ENCODE data around the gene RBM10. TPM values are rescaled to one million over a fixed set of nuclear protein-coding genes. Genes with fewer than 3 reads are reported as not detected.

RBM10 gene
- total and polyA plus RNA-seq, 2 of the 13 experiments (the other 11 are each of a cell fraction or from before 2014, with no cell fraction given), result 15.9 to 43.1 TPM

DNA sequence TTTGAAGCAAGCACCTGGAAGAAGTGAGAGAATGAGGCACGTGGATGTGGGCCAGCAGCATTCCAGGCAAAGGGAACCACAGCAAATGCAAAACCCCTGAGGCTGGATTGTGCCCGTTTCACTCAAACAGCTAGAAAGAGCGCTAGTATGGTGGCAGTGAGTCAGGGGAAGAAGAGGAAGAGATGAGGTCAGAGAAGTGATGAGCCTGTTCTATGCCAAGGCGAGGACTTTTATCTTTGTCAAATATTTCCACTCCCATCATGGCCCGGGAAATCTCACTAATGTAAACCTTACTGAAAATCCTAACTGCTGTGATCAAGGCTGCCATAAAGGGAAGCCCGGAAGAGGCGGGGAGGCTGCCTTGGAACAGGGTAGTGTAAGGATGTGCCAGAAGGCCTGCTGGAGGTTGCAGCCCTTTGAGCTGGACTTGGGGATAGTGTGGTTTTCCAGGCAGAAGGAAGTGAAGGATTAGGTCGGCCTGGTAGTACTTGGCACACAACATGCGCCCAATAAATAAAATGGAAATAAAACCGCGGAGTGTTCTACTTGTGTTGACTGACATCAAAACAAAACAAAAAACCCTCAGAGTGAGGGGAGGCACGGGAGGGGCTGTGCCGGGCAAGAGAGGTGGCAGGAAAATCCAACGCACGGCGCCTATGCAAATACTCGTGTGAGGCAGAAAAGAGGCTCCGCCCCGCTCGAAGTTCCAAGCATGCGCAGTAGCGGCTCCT is 72.3 kb downstream of the RBM10 start (continued):
- no peak for TF ChIP-seq ZFP90 (CRISPR knock-in tag; IDR thresholded peaks at IDR 0.05; ENCODE audit: borderline replicate concordance)

DNA sequence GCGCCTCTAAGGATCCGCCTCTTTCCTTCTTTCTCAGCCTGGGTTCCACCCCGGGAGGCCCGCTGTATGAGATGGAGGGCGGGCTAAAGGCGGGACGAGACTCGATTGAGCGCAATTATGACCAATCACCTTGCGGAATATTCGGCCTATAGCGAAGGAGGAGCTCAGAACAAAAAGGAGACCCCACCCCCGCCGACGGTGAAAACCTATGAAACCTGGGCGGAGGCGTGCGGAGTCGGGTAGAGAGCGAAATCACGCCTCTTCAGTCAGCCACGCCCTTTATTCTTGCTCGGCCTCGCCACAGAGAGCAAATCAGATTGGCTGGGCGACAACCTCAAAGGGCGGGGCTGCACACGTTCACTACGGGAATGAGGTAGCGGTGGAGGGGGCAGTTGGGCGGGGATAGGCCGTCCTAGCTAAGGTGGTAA is 72.8 kb downstream of the RBM10 start:
- H4K20me1 ChIP-seq (ENCODE audit: insufficient read depth, low read length), result peaks cover 24% of the 10 kb centered on the region
- no peaks in the 10 kb centered on the region for H3K9me3 ChIP-seq (ENCODE audit: low read length)
- in situ Hi-C loops (cut with HindIII; ENCODE audit: extremely low pct_ligation_motif_present, low pct_unique_long_range_greater_than_20kb), result no loop called here
- no peak overlapping the region for H2AFZ ChIP-seq (ENCODE audit: low read length)
- H3K4me1 ChIP-seq (ENCODE audit: insufficient read depth, low read length), result peaks cover 36% of the 10 kb centered on the region
- peak overlapping the region; percentile 89 for H3K4me2 ChIP-seq (ENCODE audit: low read depth, low read length)
- FAIRE-seq, result peak; percentile 98
- H3K4me3 ChIP-seq (replicated peaks in 1 of 3; ENCODE audit: insufficient read depth in 1 of 3, low read depth in 2 of 3, low read length in 3 of 3), result peak overlapping the region; percentile 59 to 82 (median 81)
- H3K36me3 ChIP-seq (replicated peaks in 1 of 2; ENCODE audit: control insufficient read depth in 1 of 2, insufficient read depth in 2 of 2, low read length in 2 of 2), result peaks cover 5 to 10% of the 10 kb centered on the region in 2 experiments; a peak in 3 of 5 replicates
- ChIA-PET POLR2A (interaction anchor here (0.7 to 6.2 kb wide), 13 partner anchors 10 to 73 kb away, joined by 3 to 69 read pairs (median 6); partner anchors contain the start of genes NDUFB11, RBM10 and USP11), CTCF (ENCODE audit: low intra/inter-chr PET ratio, low total read pairs) (no interaction called here)
- WGBS (ENCODE audit: low lambda C conversion rate), result no CpG with 5 or more reads among the region's 31 CpGs
- peak overlapping the region; percentile 89 for H3K27ac ChIP-seq (ENCODE audit: extremely low read length, insufficient read depth, low read length)
- BruUV-seq (replicated peaks), result no TSS peak
- DNase-seq (ENCODE audit: low spot score), result peak; percentile 94
- intact Hi-C loops (cut with micrococcal nuclease; ENCODE audit: unreplicated experiment), result no loop called here
- peak; percentile 86 for ATAC-seq
- H3K9ac ChIP-seq (ENCODE audit: insufficient read depth, low read depth, low read length), result peak overlapping the region; percentile 93
- H3K27me3 ChIP-seq (ENCODE audit: control insufficient read depth in 1 of 2, insufficient read depth in 2 of 2, low read length in 2 of 2), result no peaks in the 10 kb centered on the region
- peaks cover 35% of the 10 kb centered on the region for H3K79me2 ChIP-seq (ENCODE audit: insufficient read depth, low read length)
- TF ChIP-seq DR1 (CRISPR knock-in tag; IDR thresholded peaks at IDR 0.05) (no peak), RXRA (CRISPR knock-in tag; IDR thresholded peaks at IDR 0.05) (no peak), MEIS2 (CRISPR knock-in tag; IDR thresholded peaks at IDR 0.05) (no peak), GATAD1 (CRISPR knock-in tag; IDR thresholded peaks at IDR 0.05) (no peak), ATF1 (CRISPR knock-in tag; IDR thresholded peaks at IDR 0.05) (0 out of 2 replicates have a peak, but pooled peaks have one; percentile 37), PHF21A (CRISPR knock-in tag; IDR thresholded peaks at IDR 0.05) (peak; percentile 75), SP5 (CRISPR knock-in tag; IDR thresholded peaks at IDR 0.05; ENCODE audit: borderline replicate concordance, low read depth) (0 out of 2 replicates have a peak, but pooled peaks have one; percentile 35), KDM4B (CRISPR knock-in tag; IDR thresholded peaks at IDR 0.05) (no peak), ZNF788 (CRISPR knock-in tag; IDR thresholded peaks at IDR 0.05; ENCODE audit: borderline replicate concordance) (no peak), CCDC6 (CRISPR knock-in tag; IDR thresholded peaks at IDR 0.05) (no peak), NAIF1 (CRISPR knock-in tag; IDR thresholded peaks at IDR 0.05; ENCODE audit: borderline replicate concordance) (no peak), ZNF3 (CRISPR knock-in tag; IDR thresholded peaks at IDR 0.05) (no peak), KLF12 (CRISPR knock-in tag; IDR thresholded peaks at IDR 0.05; ENCODE audit: borderline replicate concordance) (0 out of 2 replicates have a peak, but pooled peaks have one; percentile 18), ISX (CRISPR knock-in tag; conservative IDR thresholded peaks at IDR 0.05) (no peak), AGO1 (IDR thresholded peaks at IDR 0.05; ENCODE audit: low read depth, low read length, poor library complexity, severe bottlenecking) (peak; percentile 48), HNRNPLL (IDR thresholded peaks at IDR 0.05; ENCODE audit: low read depth, low read length, poor library complexity, severe bottlenecking) (peak; percentile 57), ZC3H4 (CRISPR knock-in tag; IDR thresholded peaks at IDR 0.05; ENCODE audit: borderline replicate concordance) (no peak; the same call in 1 of the 2 replicates)
- TF ChIP-seq, protein P1, sequence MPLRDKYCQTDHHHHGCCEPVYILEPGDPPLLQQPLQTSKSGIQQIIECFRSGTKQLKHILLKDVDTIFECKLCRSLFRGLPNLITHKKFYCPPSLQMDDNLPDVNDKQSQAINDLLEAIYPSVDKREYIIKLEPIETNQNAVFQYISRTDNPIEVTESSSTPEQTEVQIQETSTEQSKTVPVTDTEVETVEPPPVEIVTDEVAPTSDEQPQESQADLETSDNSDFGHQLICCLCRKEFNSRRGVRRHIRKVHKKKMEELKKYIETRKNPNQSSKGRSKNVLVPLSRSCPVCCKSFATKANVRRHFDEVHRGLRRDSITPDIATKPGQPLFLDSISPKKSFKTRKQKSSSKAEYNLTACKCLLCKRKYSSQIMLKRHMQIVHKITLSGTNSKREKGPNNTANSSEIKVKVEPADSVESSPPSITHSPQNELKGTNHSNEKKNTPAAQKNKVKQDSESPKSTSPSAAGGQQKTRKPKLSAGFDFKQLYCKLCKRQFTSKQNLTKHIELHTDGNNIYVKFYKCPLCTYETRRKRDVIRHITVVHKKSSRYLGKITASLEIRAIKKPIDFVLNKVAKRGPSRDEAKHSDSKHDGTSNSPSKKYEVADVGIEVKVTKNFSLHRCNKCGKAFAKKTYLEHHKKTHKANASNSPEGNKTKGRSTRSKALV (CRISPR knock-in tag; IDR thresholded peaks at IDR 0.05), result no peak
- TF ChIP-seq, protein P2, sequence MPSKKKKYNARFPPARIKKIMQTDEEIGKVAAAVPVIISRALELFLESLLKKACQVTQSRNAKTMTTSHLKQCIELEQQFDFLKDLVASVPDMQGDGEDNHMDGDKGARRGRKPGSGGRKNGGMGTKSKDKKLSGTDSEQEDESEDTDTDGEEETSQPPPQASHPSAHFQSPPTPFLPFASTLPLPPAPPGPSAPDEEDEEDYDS (CRISPR knock-in tag; IDR thresholded peaks at IDR 0.05), result peak; percentile 85
- TF ChIP-seq, protein P3, sequence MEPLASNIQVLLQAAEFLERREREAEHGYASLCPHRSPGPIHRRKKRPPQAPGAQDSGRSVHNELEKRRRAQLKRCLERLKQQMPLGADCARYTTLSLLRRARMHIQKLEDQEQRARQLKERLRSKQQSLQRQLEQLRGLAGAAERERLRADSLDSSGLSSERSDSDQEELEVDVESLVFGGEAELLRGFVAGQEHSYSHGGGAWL (CRISPR knock-in tag; IDR thresholded peaks at IDR 0.05), result no peak

Data from HepG2 (cell line).